LNCAP (cell line): Measurements from ENCODE around the gene MED13.

Source experiments
- TF ChIP-seq, protein P1 (sequence below): fragments of 450-650 bp; IDR thresholded peaks from 2 replicates; pipeline ENCODE4 v1.5.1; 2017; ENCODE audit warnings: mild to moderate bottlenecking

Gene MED13

DNA sequence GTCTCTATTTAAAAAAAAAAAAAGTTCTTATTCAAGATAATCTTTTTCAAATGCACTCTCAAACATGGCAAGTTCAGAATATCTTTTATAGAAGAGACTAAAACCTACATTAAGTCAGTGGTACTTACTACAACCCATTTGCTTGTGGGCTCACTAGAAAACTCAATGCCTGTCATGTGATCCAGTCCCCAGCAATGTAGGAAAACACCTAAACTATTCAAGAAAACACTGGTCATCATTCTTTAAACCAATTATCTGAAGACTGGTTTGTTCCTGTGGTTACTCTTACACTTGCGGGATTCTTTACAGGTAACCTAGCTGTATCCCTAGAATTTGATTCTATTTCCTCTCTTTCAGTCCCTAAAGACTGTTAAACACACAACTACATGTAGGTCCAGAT, 19.6 kb downstream of the MED13 start:
- TF ChIP-seq, protein P1, sequence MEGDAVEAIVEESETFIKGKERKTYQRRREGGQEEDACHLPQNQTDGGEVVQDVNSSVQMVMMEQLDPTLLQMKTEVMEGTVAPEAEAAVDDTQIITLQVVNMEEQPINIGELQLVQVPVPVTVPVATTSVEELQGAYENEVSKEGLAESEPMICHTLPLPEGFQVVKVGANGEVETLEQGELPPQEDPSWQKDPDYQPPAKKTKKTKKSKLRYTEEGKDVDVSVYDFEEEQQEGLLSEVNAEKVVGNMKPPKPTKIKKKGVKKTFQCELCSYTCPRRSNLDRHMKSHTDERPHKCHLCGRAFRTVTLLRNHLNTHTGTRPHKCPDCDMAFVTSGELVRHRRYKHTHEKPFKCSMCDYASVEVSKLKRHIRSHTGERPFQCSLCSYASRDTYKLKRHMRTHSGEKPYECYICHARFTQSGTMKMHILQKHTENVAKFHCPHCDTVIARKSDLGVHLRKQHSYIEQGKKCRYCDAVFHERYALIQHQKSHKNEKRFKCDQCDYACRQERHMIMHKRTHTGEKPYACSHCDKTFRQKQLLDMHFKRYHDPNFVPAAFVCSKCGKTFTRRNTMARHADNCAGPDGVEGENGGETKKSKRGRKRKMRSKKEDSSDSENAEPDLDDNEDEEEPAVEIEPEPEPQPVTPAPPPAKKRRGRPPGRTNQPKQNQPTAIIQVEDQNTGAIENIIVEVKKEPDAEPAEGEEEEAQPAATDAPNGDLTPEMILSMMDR, result no peak

DNA sequence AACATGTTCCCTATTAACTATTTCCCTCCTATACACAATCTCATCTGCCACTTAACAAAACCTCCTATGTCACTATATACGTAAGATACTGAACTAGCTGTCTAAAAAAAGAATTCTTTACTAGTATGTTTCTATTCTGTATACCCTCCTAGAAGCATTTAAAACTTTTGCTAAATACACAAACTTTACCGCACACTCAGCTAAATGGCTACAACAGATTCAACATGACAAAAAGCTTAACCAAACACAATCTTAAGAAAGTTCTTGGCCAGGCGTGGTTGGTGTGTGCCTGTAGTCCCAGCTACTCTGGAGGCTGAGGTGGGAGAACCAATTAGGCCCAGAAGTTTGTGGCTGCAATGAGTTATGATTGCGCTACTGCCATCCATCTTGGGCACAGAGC, 20.0 kb downstream of the MED13 start:
- TF ChIP-seq, protein P1, result no peak

DNA sequence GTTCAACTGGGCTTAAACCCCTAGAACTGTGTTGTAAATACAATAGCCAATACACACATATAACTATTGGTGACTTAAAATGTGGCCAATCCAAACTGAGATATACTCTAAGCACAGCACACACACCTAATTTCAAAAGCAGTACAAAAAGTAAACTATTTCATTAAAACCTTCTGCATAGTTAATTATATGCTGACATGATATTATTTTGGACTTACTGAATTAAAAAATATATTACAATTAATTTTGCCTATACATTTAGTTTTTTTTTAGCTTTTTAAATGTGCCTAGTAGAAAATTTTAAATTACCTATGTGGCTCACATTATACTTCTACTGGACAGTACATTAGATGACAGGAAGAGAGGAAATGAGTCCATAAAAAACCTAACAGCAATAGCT, 21.5 kb downstream of the MED13 start:
- TF ChIP-seq, protein P1, result no peak

DNA sequence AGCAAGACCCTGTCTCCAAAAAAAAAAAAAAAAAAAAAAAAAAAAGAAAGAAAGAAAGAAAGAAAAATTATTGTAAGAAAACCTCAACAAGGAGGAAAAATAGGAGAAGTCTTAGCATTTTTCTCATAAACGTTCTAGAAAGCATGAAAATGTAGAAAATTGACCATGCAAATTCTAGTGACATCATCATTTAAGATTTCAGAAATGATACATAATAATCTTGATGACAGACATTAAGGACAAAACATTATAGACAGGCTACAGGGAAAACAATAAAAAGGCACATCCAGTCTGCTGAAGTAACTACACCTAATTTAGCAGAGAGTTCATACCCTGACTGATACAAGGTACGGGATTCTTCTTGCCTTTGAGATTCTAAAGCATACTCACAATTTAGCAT, 21.9 kb downstream of the MED13 start:
- TF ChIP-seq, protein P1, result no peak

DNA sequence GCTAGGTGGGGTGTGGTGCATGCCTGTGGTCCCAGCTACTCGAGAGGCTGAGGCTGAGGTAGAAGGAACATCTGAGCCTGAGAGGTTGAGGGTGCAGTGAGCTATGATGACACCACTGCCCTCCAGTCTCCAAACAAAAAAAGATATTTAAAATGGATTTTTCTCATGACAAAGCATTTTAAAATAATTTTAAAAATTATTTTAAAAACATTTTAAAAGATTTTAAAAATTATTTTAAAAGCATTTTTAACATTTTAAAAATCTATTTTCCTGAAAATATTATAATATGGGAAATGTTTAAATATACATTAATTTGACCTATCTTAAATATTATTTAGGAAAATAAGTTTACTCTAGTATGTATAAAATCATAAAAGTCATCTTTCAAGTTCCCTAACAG, 26.8 kb downstream of the MED13 start:
- TF ChIP-seq, protein P1, result no peak

DNA sequence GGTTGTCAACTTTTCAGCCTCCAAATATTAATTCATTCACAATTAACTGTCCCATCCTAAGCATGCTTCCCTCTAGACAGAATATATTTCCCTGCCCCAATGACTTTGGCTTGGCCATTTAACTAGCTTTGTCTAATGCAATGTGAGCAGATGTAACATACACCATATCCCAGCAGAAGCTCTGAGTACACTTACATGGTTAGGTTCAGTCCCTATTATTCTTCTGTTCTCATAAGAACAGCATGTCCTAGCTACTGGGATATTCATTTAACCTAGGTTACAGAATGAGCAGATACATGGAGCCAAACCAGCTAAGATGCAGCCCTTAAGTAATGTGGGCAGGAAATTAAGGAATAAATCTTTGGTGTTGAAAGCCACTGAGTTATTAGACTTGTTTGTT, 31.8 kb downstream of the MED13 start:
- TF ChIP-seq, protein P1, result no peak

DNA sequence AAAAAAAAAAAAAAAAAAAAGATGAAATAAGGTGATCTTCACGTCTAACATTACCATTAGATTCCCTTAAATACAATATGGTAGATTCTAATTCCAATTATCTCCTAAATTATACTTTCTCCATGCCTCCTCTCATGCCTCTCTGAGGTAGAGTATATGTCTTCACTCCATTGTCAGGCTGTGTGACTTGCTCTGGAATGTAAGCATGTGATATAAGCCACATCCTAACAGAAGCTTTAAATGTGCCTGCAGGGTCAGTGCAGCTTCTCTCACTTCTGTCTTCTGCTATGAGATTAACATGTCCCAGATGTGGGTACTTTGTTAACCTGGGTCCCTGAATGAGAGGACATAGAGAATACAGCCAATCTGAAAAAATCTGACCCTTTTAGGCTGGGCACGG, 32.6 kb downstream of the MED13 start:
- TF ChIP-seq, protein P1, result no peak

DNA sequence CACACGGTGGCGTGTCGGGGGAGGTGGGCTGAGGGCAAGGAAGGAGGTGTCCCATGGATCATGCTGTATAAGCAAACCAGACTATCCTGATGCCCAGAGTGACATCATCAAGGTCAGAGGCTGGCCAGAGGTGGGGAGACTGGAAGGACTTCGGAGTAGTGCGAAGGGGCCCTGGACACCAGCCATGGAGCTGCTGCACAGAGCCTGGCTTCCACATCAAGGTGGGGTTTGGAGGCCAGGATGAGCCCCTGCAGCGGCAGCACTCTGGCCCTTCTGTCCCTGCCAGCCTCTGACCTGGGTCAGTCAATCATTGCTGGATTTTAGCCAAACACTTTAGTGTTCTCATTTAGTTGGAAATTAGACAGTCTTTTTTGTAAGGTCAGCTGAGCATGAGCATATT, 34.8 kb downstream of the MED13 start:
- TF ChIP-seq, protein P1, result no peak
